IMR-90 (cell line): ENCODE data around the gene A4GNT. TPM values are rescaled to one million over a fixed set of nuclear protein-coding genes. Genes with fewer than 3 reads are reported as not detected.
A peak's percentile ranks its signal among the peaks of the same experiment; 100 is the strongest.

ENCODE experiments used
- ATAC-seq: fragments of 200-7000 bp; cut with Tn5 transposase; 2 replicates; pipeline ENCODE4 v1.9.1; 2020; ENCODE audit warnings: low read depth, mild to moderate bottlenecking, moderate library complexity
- BruUV-seq: library from RNA; stranded (reverse); fragments of 400-500 nt; replicated peaks from 2 replicates; lab custom pipeline; 2021; lab: Mats Ljungman, UMichigan
- CTCF ChIA-PET: fragments of 300-600 bp; formaldehyde crosslinking; extraction: SDS; loops from one replicate; lab custom pipeline; 2021; ENCODE audit warnings: antibody characterized with exemption; lab: Yijun Ruan, JAX
- POLR2A ChIA-PET: fragments of 300-600 bp; sonication (Branson Sonifier 250); formaldehyde crosslinking; loops from one replicate; lab custom pipeline; 2022; ENCODE audit warnings: antibody characterized with exemption; ENCODE audit not compliant: unreplicated experiment; lab: Charles Lee
- DNase-seq: peaks from one replicate; pipeline ENCODE4 v3.0.0; 2013
- H2AFZ ChIP-seq: replicated peaks from 2 replicates; pipeline ENCODE3; 2013; ENCODE audit warnings: low read length, mild to moderate bottlenecking; ENCODE audit not compliant: poor library complexity
- H2AK5ac ChIP-seq: 2 replicates; pipeline ENCODE4 v1.6.1; 2013; ENCODE audit warnings: low read depth, low read length, inconsistent platforms
- H2AK9ac ChIP-seq: replicated peaks from 2 replicates; pipeline ENCODE3; 2013; ENCODE audit warnings: mild to moderate bottlenecking, low read depth, low read length, moderate library complexity; ENCODE audit not compliant: poor library complexity
- H2BK120ac ChIP-seq: 2 replicates; pipeline ENCODE4 v1.6.1; 2013; ENCODE audit warnings: low read depth, low read length, inconsistent platforms
- H2BK15ac ChIP-seq: 3 replicates; pipeline ENCODE4 v1.6.1; 2013; ENCODE audit warnings: low read depth, low read length, inconsistent platforms
- H2BK20ac ChIP-seq: 2 replicates; pipeline ENCODE4 v1.6.1; 2013; ENCODE audit warnings: low read depth, mild to moderate bottlenecking, inconsistent platforms, low read length, moderate library complexity
- H2BK5ac ChIP-seq: 2 replicates; pipeline ENCODE4 v1.6.1; 2013; ENCODE audit warnings: mild to moderate bottlenecking, low read depth, low read length, inconsistent platforms; ENCODE audit not compliant: poor library complexity, severe bottlenecking
- H3K14ac ChIP-seq: replicated peaks from 2 replicates; pipeline ENCODE4 v1.6.1; 2013; ENCODE audit warnings: low read depth, low read length, inconsistent platforms
- H3K18ac ChIP-seq: 2 replicates; pipeline ENCODE4 v1.6.1; 2013; ENCODE audit warnings: low read depth, low read length, control low read depth
- H3K23ac ChIP-seq: 2 replicates; pipeline ENCODE4 v1.6.1; 2013; ENCODE audit warnings: low read depth, low read length, inconsistent platforms
- H3K27ac ChIP-seq: 2 replicates; pipeline ENCODE4 v1.5.1; 2013; ENCODE audit warnings: mild to moderate bottlenecking, control low read depth, low read length; ENCODE audit not compliant: insufficient read depth
- H3K27me3 ChIP-seq: 2 replicates; pipeline ENCODE4 v1.6.1; 2013; ENCODE audit warnings: low read length; ENCODE audit not compliant: control insufficient read depth, insufficient read depth
- H3K36me3 ChIP-seq: 2 replicates; pipeline ENCODE4 v1.6.1; 2013; ENCODE audit warnings: low read length, mixed read lengths; ENCODE audit not compliant: control insufficient read depth, insufficient read depth
- H3K4ac ChIP-seq: 2 replicates; pipeline ENCODE4 v1.6.1; 2013; ENCODE audit warnings: low read depth, low read length, inconsistent platforms
- H3K4me1 ChIP-seq: 2 replicates; pipeline ENCODE4 v1.6.1; 2013; ENCODE audit warnings: low read length, mixed read lengths; ENCODE audit not compliant: control insufficient read depth, insufficient read depth
- H3K4me2 ChIP-seq: 2 replicates; pipeline ENCODE4 v1.6.1; 2013; ENCODE audit warnings: low read depth, mild to moderate bottlenecking, control low read depth, low read length, moderate library complexity
- H3K4me3 ChIP-seq: 2 replicates; pipeline ENCODE4 v1.5.1; 2013; ENCODE audit warnings: low read depth, mild to moderate bottlenecking, control low read depth, low read length, moderate library complexity; ENCODE audit not compliant: insufficient read depth
- H3K56ac ChIP-seq: 2 replicates; pipeline ENCODE4 v1.6.1; 2013; ENCODE audit warnings: low read length, inconsistent platforms; ENCODE audit not compliant: insufficient read depth; ENCODE audit errors: extremely low read depth
- H3K79me1 ChIP-seq, 2 experiments: 2 replicates each; pipeline ENCODE4 v1.6.1; 2013; ENCODE audit warnings: low read length in 2 of 2, inconsistent platforms in 1 of 2, low read depth in 1 of 2
- H3K9ac ChIP-seq: 2 replicates; pipeline ENCODE4 v1.6.1; 2013; ENCODE audit warnings: low read depth, low read length, control low read depth
- H3K9me1 ChIP-seq: 2 replicates; pipeline ENCODE4 v1.6.1; 2013; ENCODE audit warnings: low read length, inconsistent platforms; ENCODE audit not compliant: insufficient read depth
- H3K9me3 ChIP-seq: 2 replicates; pipeline ENCODE4 v1.6.1; 2013; ENCODE audit warnings: low read length; ENCODE audit not compliant: control insufficient read depth, insufficient read depth
- H4K20me1 ChIP-seq: 2 replicates; pipeline ENCODE4 v1.6.1; 2013; ENCODE audit warnings: low read length, inconsistent platforms; ENCODE audit not compliant: insufficient read depth
- H4K5ac ChIP-seq: 2 replicates; pipeline ENCODE4 v1.6.1; 2013; ENCODE audit warnings: mild to moderate bottlenecking, low read depth, low read length, control low read depth
- H4K8ac ChIP-seq, 2 experiments: 2 replicates each; pipeline ENCODE4 v1.6.1; 2013; ENCODE audit warnings: low read depth in 2 of 2, low read length in 2 of 2, control low read depth in 1 of 2, inconsistent platforms in 1 of 2
- H4K91ac ChIP-seq: 2 replicates; pipeline ENCODE4 v1.6.1; 2013; ENCODE audit warnings: low read depth, low read length, inconsistent platforms; ENCODE audit not compliant: insufficient read depth
- BHLHE40 ChIP-seq: fragments of 150-350 bp; IDR thresholded peaks from 2 replicates; pipeline ENCODE4 v1.6.1; 2016; ENCODE audit warnings: mild to moderate bottlenecking, low read depth, low read length
- CEBPB ChIP-seq: IDR thresholded peaks from 2 replicates; pipeline ENCODE4 v1.6.1; 2012; ENCODE audit warnings: low read depth, low read length, improper control_type of control experiment
- FOS ChIP-seq: fragments of 150-350 bp; IDR thresholded peaks from 2 replicates; pipeline ENCODE4 v1.6.1; 2016; ENCODE audit warnings: low read depth, low read length
- MAFK ChIP-seq: IDR thresholded peaks from 2 replicates; pipeline ENCODE4 v1.6.1; 2012; ENCODE audit warnings: low read depth, low read length, improper control_type of control experiment
- MAZ ChIP-seq: IDR thresholded peaks from 2 replicates; pipeline ENCODE4 v1.6.1; 2012; ENCODE audit warnings: low read depth, mild to moderate bottlenecking, low read length, improper control_type of control experiment, moderate library complexity, borderline replicate concordance
- MXI1 ChIP-seq: IDR thresholded peaks from 2 replicates; pipeline ENCODE4 v1.6.1; 2012; ENCODE audit warnings: low read depth, mild to moderate bottlenecking, low read length, moderate library complexity, borderline replicate concordance
- POLR2A ChIP-seq: IDR thresholded peaks from 2 replicates; pipeline ENCODE4 v1.6.1; 2012; ENCODE audit warnings: mild to moderate bottlenecking, low read depth, low read length
- RAD21 ChIP-seq: IDR thresholded peaks from 2 replicates; pipeline ENCODE4 v1.6.1; 2012; ENCODE audit warnings: low read length, improper control_type of control experiment
- RCOR1 ChIP-seq: IDR thresholded peaks from 2 replicates; pipeline ENCODE4 v1.6.1; 2012; ENCODE audit warnings: mild to moderate bottlenecking, low read length, improper control_type of control experiment; ENCODE audit not compliant: insufficient replicate concordance
- RFX5 ChIP-seq: IDR thresholded peaks from 2 replicates; pipeline ENCODE4 v1.8.0; 2012; ENCODE audit warnings: low read depth, mild to moderate bottlenecking, low read length, moderate library complexity
- WGBS, 2 experiments: methylation state at CpG; one replicate each; pipeline versions ENCODE4 v1.1.5 to v1.1.7; 2013; ENCODE audit warnings: missing lambda C conversion rate in 2 of 2; ENCODE audit not compliant: insufficient read length in 1 of 2; ENCODE audit errors: extremely low coverage in 2 of 2; 5-methylcytosine and 5-hydroxymethylcytosine counted together
- dilution Hi-C: fragments of 300-500 bp; cut with HindIII; formaldehyde crosslinking; loops from one replicate; pipeline ENCODE4 v1.14.3; 2018; ENCODE audit warnings: low sequenced_read_pairs; ENCODE audit not compliant: unreplicated experiment
- in situ Hi-C: fragments of 300-500 bp; cut with MboI; formaldehyde crosslinking; loops from 3 replicates; pipeline ENCODE4 v1.14.3; 2019; ENCODE audit warnings: low sequenced_read_pairs, inconsistent platforms, mixed read lengths
- intact Hi-C: fragments of 100-400 bp; cut with micrococcal nuclease; formaldehyde crosslinking; loops from 2 replicates; pipeline ENCODE4 v1.10.0; 2022
- polyA plus RNA-seq, 3 experiments: library from polyadenylated mRNA; depleted of rRNA; stranded (reverse); fragments of >200 nt; gene quantifications; 2 replicates each; pipeline ENCODE4 v1.2.3, GENCODE V29; 2012; ENCODE audit warnings: low replicate concordance in 1 of 3
- total RNA-seq: library from RNA; depleted of rRNA; stranded (reverse); fragments of >200 nt; gene quantifications from 2 replicates; pipeline ENCODE4 v1.2.3, GENCODE V29; 2012
- TF ChIP-seq, protein P1 (sequence below): conservative IDR thresholded peaks from 2 replicates; pipeline ENCODE4 v1.5.1; 2012; ENCODE audit warnings: mild to moderate bottlenecking, low read depth, low read length, improper control_type of control experiment
- TF ChIP-seq, protein P2 (sequence below): fragments of 150-350 bp; IDR thresholded peaks from 2 replicates; pipeline ENCODE4 v1.6.1; 2016; ENCODE audit warnings: low read depth, mild to moderate bottlenecking, low read length, moderate library complexity, borderline replicate concordance

The A4GNT gene
- total and polyA plus RNA-seq, 2 of the 4 experiments (the other 2 are of a cell fraction), result not detected

DNA sequence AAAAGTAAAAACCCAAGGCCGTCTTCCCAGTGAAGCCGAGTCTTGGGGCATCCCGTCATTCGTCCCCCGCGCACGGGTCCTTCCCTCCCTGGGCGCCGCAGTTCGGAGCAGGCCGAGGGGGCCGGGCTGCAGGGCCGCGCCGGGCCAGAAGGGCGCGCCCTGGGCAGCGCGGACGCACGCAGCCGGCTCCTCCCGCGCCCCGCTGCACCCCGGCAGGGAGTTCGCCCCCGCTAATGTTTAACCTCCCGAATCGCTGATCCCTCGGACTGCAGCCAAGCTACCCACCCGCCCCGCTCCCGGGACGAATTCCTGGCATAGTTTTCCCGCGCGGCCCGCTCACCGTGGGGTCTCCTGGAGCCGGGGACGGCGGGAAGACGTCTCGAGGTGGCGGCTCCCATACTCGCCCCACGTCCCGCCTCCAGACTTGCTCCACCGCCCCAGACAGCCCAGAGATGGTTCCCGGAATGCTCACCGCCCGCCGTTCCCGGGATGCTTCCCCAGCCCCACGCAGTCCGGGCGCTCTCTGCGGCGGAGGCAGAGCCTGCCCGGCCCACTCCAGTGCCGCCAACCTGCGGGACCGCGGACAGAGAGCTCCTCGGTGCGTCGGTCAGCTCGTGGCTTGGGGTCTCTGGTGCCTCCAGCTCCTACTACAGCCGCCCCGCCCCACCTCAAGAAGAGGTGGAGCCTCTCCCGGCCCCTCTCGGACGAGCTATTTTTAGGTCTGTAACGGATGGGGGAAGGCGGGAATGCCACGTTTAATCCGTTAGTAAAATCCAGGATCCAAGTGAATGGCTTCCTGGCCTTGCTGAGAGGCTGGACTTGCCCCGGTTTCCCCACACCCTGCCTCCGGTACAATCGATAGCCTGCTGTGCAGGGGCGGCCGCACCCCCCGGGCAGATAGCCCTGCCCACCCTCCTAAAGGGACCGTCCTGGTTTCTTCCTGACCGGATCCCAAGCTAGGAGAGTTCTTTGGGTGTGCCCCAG lies 16.9 kb downstream of the A4GNT start, which contains the start of gene DZIP1L:
Gene DZIP1L, minus strand, starts transcription at position 621 of the 984 bp plus-strand sequence. CDS start 11,637 bp downstream, outside the sequence.
- ChIA-PET POLR2A (interaction anchor here (0.6 to 1.1 kb wide), 3 partner anchors 21 to 56 kb away, joined by 3 to 5 read pairs (median 3); no protein-coding TSS in a partner anchor), CTCF (interaction anchor here (0.6 to 1.6 kb wide), 5 partner anchors 25 to 110 kb away, joined by 3 read pairs; no protein-coding TSS in a partner anchor)
- Histone ChIP-seq H3K4me2 (peak within 1 kb of the TSS; percentile 95), H2AK5ac (peak within 1 kb of the TSS; percentile 98), H3K27me3 (no peaks in the 10 kb centered on the region), H4K8ac (peak within 1 kb of the TSS; percentile 86 to 98), H3K18ac (peak within 1 kb of the TSS; percentile 91), H3K4me3 (peak within 1 kb of the TSS; percentile 74), H2BK5ac (peak within 1 kb of the TSS; percentile 98), H2BK20ac (peak within 1 kb of the TSS; percentile 75), H3K79me1 (peaks cover 17 to 37% of the 10 kb centered on the region in 2 experiments), H3K9me1 (peaks cover 8% of the 10 kb centered on the region), H3K9ac (peak within 1 kb of the TSS; percentile 100), H4K5ac (peak within 1 kb of the TSS; percentile 99), H2BK120ac (peak within 1 kb of the TSS; percentile 95), H3K14ac (peak within 1 kb of the TSS; percentile 100), H2BK15ac (peak within 1 kb of the TSS; percentile 67; the same call in 1 of the 3 replicates), H3K9me3 (no peaks in the 10 kb centered on the region), H3K4me1 (peaks cover 5% of the 10 kb centered on the region), H3K27ac (peak within 1 kb of the TSS; percentile 96), H4K91ac (peak within 1 kb of the TSS; percentile 95), H2AK9ac (peak within 1 kb of the TSS; percentile 95), H4K20me1 (peaks cover 7% of the 10 kb centered on the region; the same call in 1 of the 2 replicates), H3K4ac (peak within 1 kb of the TSS; percentile 98), H3K23ac (peak within 1 kb of the TSS; percentile 98), H3K36me3 (peaks cover 2% of the 10 kb centered on the region), H3K56ac (peak within 1 kb of the TSS; percentile 96), H2AFZ (peak within 1 kb of the TSS; percentile 96)
- TF ChIP-seq MXI1 (peak; percentile 35; the same call in 1 of the 2 replicates), MAZ (peak; percentile 34; the same call in 1 of the 2 replicates), BHLHE40 (peak; percentile 35; the same call in 1 of the 2 replicates), RAD21 (0 out of 2 replicates have a peak, but pooled peaks have one; percentile 18), CEBPB (no peak), FOS (no peak), POLR2A (peak; percentile 76), MAFK (no peak), RCOR1 (peak; percentile 41), RFX5 (no peak)
- TF ChIP-seq, protein P1, sequence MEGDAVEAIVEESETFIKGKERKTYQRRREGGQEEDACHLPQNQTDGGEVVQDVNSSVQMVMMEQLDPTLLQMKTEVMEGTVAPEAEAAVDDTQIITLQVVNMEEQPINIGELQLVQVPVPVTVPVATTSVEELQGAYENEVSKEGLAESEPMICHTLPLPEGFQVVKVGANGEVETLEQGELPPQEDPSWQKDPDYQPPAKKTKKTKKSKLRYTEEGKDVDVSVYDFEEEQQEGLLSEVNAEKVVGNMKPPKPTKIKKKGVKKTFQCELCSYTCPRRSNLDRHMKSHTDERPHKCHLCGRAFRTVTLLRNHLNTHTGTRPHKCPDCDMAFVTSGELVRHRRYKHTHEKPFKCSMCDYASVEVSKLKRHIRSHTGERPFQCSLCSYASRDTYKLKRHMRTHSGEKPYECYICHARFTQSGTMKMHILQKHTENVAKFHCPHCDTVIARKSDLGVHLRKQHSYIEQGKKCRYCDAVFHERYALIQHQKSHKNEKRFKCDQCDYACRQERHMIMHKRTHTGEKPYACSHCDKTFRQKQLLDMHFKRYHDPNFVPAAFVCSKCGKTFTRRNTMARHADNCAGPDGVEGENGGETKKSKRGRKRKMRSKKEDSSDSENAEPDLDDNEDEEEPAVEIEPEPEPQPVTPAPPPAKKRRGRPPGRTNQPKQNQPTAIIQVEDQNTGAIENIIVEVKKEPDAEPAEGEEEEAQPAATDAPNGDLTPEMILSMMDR, result peak; percentile 50
- TF ChIP-seq, protein P2, sequence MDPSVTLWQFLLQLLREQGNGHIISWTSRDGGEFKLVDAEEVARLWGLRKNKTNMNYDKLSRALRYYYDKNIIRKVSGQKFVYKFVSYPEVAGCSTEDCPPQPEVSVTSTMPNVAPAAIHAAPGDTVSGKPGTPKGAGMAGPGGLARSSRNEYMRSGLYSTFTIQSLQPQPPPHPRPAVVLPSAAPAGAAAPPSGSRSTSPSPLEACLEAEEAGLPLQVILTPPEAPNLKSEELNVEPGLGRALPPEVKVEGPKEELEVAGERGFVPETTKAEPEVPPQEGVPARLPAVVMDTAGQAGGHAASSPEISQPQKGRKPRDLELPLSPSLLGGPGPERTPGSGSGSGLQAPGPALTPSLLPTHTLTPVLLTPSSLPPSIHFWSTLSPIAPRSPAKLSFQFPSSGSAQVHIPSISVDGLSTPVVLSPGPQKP, result no peak
- no TSS peak for BruUV-seq
- dilution Hi-C loops, result no loop called here
- peak; percentile 83 for ATAC-seq
- in situ Hi-C loops, result loop anchor here (5.0 kb wide), 1 partner anchor 48 kb away; no protein-coding TSS in a partner anchor
- intact Hi-C loops, result loop anchor here (5.0 kb wide), 1 partner anchor 33 kb away; no protein-coding TSS in a partner anchor
- DNase-seq, result peak; percentile 70
- 3% methylated on average over 24 of the region's 86 CpGs; no CpG with 5 or more reads in 1 of the 2 experiments for WGBS, 2 experiments
